HG03064 (cell line): ENCODE data around the gene RHOA.

ENCODE experiments used
- ATAC-seq: cut with Tn5 transposase; IDR thresholded peaks from one replicate; pipeline ENCODE4 v1.9.1; 2021; ENCODE audit warnings: low read depth; ENCODE audit not compliant: unreplicated experiment

Gene RHOA

GRCh38 chr3:49411968-49412631 lies at the start of gene RHOA, which contains the start of gene TCTA:
TSS of gene RHOA (minus strand) at chr3:49411976. CDS start at chr3:49375589, 36,387 bp downstream.
TSS of gene TCTA (plus strand) at chr3:49412423. CDS start at chr3:49412427, 4 bp downstream.
- peak; percentile 65 for ATAC-seq

DNA sequence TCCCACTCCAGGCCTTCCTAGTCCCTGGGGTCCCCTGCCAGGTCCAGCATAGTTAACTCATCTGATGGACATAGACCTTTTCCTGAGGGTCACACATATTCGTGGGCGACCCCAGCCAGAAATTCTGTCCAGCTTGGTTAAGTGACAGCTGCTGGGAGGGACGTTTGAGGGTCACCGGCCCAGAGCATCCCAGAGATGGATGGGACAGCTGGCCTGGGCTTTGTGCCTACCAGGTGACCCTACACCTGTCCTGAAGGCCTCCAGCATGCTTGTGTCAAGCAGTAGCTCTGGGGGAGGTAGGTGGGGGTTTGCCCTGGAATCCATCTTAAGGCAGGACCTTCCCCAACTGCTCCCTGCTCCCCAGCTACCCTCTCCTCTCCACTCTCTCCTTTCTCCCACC lies 49.2 kb upstream of the RHOA start:
- no peak for ATAC-seq

DNA sequence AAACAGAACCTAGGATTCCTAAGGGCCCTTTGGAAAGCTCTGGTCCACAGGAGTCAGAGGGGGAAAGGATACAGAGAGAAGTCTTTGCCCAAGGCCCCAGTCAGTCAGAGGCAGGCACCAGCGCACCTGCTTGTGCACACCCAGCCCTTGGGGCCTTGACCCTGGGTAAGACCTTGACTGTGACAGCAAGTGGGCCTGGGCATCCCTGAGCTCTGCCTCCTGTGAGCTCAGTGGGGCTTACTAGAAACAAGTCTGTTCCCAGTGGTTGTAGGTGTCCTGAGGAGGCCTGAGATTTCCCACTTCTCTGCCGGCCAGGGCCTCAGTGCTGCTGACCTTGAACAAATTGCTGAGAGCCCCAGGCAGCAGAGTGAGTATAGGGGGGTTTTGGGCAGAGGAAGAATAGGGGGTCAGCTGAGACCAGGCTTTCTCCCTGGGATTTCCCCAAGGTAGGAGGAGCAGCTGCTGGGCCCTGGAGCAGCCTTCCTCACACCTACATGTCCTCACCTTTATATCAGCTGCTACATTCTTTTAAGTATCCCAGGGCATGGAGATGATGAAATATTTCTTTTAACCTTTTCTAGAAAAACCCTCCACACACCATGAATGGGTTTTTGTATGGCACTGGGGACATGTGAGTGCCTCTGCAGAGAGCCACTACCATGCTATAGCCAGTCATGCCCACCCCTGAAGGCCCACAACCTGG lies 48.6 kb upstream of the RHOA start:
- no peak for ATAC-seq

DNA sequence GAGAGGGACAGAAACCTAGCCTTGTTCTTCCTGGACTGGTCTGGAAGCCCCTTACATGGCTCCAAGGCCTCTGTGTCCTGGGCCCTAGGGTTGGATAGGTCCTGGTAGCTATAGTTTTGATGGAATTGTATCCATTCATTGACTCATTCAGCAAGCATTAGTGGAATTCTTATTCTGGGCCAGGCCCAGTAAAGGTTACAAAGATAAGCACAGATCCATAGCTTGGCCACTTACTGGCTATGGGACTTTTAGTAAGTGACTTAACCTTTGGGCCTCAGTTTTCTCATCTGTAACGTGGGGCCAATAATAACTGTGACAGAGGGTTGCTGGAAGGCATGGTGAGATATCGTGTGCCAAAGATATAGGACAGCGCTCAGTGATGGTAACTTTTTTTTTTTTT lies 44.7 kb upstream of the RHOA start:
- no peak for ATAC-seq

DNA sequence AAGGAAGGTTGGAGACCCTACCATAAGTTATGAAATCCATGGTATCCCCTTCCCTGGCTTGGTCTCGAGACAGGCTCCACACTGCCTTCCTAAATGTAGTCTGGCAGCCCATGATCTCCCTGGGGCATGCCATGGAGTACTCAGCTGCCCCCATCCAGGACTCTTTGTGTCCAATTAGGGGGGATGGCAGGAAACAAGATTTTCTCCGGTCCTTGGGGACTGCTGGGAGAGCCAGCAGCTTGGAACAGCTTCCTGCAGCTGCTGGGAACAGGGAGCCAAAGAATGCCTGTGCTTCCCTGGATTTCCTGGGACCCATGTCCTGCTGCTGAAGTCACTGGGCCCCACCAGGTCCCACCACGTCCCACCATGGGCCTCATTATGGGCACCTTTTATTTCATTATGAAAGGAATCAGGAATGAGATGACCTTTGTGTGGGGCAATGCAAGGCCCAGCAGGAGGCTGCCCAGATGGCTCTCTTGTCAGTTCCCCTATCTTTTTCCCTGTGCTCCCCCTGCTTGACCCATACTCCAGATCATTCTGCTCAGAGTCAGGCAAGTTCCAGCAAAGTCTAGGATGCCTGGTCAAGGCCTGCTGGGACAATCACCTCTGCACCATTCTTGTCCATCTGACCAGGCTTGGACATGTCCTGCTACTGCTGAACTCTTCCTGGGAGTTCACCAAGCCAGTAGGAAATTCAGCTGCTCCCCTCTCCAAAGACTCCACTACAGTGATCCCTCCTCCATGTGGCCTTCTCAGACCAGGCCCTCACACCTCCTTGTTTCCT lies 43.3 kb upstream of the RHOA start:
- no peak for ATAC-seq

DNA sequence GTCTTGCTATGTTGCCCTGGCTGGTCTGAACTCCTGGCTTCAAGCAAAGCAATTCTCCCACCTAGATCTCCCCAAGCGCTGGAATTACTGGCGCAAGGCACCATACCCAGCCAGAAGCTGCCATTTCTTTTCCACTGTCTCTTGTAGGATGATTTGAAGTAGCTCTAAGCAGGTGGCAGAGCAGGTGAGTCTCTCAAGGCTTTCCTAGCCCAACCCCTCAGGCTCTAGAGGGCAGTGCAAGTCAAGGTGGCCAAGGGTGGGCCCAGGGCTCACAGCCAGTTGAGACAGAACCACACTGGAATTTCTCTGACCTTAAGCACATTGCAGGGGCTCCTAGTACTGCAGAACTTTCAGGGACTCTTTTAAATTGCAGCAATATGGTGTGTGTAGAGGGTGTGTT lies 42.7 kb upstream of the RHOA start:
- ATAC-seq: no peak

GRCh38 chr3:49453621-49454020 lies 41.8 kb upstream of the RHOA start:
- no peak for ATAC-seq

DNA sequence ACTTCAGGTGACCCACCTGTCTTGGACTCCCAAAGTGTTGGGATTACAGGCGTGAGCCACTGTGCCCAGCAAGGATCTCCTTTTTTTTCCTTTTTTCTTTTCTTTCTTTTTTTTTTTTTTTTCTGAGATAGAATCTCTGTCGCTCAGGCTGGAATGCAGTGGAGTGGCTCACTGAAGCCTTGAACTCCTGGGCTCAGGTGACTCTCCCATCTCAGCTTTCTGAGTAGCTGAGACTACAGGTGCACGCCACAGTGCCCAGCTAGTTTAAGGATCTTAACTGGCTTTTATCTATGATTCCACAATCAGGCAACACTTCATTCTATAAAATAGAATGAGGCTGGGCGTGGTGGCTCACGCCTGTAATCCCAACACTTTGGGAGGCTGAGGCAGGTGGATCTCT lies 33.6 kb upstream of the RHOA start:
- ATAC-seq: no peak

- ATAC-seq: no peak
Measured at GRCh38 chr3:49434731-49435130, 23.0 kb upstream of the RHOA start.

- ATAC-seq: no peak
Measured at GRCh38 chr3:49428752-49429080, 16.9 kb upstream of the RHOA start.

DNA sequence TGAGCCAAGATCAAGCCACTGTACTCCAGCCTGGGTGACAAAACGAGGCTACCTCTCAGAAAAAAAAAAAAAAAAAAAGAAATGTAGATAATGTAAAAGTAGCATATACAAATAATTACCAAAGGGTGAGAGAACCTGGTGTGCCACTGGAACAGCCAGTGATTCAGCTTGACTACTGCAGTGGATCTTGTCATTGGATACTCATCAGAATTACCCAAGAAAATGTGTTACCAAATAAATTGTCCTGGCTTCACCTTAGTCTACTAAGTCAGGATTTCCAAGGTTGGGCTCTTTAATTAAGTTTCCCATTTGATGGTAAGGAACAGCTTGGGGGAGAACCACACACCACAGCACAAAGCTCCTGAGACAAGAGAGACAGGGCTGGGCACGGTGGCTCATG lies 15.8 kb upstream of the RHOA start:
- ATAC-seq: no peak

DNA sequence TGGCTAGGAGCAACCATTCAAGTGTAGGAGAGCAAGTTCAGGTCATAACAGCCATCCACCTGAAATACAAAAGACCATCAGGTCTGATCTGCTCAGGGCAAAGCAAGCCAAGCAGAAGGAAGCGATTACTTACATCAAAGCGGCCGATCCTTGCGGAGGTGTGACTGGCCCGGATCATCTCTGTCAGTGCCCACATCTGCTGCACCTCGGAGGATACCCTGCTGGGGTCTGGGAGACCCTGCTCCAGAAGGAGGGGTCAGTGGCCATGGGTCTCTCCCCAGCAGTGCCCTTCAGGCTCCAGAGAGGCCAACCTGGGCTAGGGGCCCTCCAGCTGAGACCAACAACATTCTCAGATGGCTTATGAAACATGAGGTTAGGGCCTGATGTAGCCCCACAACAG lies 13.0 kb upstream of the RHOA start:
- no peak for ATAC-seq

DNA sequence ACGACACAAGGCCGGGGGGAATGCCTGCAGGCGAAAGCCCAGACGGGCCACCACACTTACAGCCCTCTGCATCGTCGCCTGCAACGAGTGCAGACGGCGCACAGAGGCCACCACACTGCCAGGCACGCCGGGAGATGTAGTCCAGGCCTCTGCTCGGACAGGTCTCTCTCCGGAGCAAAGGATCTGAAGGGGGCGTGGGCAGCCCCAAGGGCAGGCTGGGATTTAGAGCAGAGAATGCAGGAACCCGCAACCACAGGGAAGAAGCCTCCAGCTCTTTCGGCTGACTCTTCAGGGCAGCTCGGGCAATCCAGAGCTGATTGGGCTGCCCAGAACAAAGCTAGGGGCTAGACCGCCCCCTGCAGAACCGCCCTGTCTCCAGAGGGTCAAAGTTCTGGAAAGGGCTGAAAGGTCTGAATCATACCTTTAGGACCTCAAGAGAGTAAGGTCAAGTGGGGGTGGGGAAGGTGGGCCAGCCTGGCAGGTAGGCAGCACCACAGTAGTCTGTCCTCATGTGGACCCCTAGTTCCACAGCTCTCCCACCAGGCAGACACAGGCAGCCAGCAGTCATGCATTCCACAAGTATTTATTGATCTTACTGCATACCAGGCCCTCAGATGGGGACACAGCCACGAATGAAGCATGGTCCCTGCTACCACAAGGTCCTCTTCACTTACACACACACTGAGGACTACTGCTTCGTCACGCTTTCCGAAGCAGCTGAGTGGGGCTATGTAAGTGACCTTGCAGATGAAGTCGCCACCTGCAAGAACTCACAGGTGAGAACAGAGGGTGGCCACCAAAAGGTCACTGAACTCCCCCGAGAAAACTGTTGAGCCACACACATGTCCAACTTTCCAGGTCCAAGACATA lies 10.8 kb upstream of the RHOA start, which contains the start of gene AMT:
TSS of gene AMT (minus strand) at position 95 of the 870 bp plus-strand sequence. CDS start at position 72, 23 bp downstream.
- no peak for ATAC-seq

DNA sequence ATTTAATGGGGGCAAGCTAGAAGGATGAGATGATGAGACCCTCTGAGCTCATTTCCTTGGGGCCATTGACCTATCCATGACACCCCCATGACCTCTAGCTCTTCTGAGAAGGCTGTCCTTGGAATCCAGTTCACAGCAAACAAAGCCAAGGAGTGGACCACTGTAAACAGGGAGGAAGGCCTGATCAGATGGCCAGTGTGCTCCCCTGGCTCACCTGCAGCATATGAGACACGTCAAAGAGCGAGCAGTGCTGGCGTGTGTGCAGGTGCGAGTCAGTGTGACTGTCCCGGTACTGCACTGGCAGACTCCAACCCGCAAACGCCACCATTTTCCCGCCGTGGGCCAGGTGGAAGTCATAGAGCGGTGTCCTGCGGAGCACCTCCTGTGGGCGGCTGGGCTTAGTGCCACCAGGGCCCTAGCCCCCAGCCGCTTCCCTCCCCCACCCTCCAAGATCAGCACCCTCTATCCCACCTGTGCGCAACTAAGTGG lies 10.2 kb upstream of the RHOA start:
- ATAC-seq: no peak

DNA sequence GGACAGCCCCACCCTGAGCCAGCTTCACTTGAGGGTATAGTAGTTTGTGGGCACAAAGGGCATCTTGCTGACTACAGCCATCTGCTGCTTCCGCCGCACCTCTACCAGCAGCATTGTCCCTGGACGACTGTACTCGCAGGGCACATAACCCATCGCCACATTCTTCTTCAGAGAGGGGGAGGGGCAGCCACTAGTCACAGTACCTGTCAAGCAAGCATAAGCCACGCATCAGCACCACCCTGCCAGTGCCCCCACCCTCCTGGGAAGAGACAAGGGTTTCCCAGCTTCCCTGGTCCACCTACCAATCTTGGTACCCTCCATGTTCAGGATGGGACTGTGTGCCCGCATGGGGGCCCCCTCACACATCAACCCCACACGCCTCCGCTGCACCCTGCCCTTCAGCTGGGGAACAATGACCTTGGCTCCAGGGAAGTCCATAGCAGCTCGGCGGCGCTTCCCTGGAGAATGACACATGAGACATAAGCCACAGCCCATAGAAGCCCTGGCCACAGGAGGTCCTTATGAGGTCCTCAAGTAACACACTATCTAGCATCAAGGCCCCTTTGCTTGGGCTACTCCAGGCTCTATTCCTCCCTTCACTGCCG lies 5.8 kb upstream of the RHOA start:
- no peak for ATAC-seq

DNA sequence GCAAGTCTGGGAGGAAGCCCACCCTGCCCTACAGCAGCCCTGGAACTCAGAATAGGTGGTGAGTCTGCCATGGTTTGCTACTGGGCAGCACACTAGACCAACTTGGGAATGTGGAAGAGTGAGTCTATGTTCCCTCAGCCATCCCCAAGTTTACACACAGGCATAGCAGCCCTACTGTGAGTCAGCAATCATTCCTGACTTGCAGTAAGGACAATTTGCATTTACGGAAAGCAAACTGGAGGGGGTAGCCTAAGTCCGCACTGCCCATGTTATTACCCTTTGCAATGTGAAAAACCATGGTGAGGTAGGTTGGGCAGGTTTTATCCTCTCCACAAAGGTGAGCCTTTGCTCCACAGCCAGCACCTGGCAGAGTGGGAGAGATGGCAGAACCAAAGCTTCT lies 5.1 kb upstream of the RHOA start:
- no peak for ATAC-seq

DNA sequence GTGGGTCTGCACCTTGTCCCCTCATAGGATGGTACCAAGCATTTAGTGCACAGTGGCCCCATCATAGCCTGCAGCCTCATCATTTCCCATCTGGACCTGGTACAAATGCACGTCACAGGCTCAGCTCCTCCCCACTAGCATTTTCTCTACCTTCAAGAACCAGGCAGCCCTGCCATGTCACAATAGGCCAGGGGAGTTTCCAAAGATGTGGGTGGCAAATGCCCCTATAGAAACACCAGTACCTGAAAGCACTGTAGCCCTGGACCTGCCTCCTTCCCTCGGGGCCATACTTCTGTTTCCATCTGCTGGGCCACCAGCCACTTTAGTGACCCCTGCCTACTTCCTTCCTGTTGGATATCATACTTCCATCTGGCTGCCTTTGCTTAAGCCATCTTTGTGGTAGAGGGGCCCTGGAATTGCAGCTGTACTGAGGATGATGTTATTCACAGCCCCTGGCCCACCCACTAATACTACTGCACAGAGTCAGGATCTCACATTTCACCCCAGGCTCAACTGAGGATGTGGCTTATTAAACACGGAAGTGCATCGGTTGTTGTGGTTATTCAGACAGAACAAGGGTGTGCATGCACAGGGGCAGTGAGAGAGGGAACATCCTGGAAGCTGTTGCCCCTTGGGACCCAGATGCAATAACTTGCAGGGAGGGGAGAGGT lies 4.3 kb upstream of the RHOA start:
- no peak for ATAC-seq

DNA sequence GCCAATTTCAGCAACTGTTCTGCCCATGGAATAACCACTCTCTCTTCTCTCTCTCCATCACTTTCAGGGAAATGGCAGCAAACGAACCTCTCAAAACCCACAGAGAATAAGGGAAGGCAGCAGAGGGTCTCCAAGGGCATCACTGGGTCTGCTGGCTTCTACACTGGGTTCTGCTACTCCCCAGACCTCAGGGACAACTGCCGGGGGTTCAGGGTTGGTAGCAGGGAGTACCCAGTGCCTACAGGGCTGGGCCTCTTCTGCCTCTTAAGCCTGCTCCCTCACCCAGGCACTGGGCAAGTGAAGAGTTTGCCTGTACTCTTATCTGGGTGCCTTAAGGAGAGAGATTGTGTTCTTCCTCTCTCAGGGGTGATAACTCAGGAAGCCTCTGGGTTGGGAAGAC lies 3.0 kb upstream of the RHOA start:
- no peak for ATAC-seq

DNA sequence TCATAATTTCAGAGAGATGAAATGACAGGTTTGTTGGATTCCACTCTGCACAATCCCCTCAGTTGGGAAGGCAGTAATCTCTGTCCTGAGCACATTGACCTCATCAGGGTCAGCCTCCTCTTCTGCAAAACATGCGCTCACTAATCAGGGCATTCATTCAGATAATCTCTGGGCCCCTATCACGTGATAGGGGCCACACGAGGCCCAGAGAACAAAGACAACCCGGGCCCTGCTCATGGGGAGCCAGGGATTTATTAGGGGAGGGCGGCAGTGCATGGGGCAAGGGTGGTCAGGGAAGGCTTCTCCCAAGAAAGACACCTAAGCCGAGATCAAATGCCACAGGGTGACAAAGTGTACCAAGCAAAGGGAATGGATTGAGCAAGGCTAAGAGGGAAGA lies 1.6 kb upstream of the RHOA start:
- ATAC-seq: no peak
